A549 (cell line): ENCODE measurements around the gene RCE1.

Experiments used
- CTCF ChIP-seq: fragments of >200 bp; sonication (Bioruptor Twin); formaldehyde crosslinking; IDR thresholded peaks from 3 replicates; pipeline ENCODE4 v1.5.1; 2016
- POLR2A ChIP-seq: IDR thresholded peaks from 2 replicates; pipeline ENCODE4 v1.6.1; 2012; ENCODE audit warnings: mild to moderate bottlenecking, low read length
- ZSCAN20 ChIP-seq: fragments of 250-450 bp; sonication (Bioruptor Pico); IDR thresholded peaks from 2 replicates; pipeline ENCODE4 v1.8.0; 2022; ENCODE audit warnings: mild to moderate bottlenecking, moderate library complexity
- TF ChIP-seq, protein P1 (sequence below): IDR thresholded peaks from 2 replicates; pipeline ENCODE4 v1.6.1; 2012

DNA sequence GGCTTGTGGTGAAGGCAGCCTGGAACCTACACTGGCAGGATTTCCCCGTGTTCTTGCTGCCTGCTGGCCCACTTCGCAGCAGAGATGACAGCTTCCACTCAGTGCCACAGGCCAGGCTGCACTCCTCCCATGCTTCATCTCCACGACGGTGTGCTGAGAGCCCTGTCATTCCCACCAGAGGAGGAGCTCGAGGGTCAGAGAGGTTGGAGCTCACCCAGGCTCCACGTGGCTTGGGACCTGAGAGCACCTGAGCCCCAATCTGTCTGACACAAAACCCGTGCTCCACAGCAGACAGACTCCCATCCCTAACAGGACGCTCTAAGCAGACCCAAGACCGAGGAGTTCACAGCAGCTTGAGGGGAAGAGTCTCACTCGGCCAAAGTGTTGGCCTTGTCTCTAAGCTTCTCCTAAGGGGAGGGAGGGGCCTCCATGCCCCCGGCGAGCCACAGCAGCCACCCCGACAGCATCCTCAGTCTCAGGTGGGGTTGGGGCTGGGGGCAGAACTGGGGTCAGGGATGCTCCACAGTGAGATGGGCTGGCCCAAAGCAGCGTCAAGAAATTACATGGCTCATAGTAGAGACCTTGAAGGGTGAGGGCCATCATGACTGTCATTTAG lies 24.3 kb downstream of the RCE1 start:
- TF ChIP-seq, protein P1, sequence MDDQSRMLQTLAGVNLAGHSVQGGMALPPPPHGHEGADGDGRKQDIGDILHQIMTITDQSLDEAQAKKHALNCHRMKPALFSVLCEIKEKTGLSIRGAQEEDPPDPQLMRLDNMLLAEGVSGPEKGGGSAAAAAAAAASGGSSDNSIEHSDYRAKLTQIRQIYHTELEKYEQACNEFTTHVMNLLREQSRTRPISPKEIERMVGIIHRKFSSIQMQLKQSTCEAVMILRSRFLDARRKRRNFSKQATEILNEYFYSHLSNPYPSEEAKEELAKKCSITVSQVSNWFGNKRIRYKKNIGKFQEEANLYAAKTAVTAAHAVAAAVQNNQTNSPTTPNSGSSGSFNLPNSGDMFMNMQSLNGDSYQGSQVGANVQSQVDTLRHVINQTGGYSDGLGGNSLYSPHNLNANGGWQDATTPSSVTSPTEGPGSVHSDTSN, result no peak
- TF ChIP-seq POLR2A, result no peak
- no peak for TF ChIP-seq ZSCAN20
- no peak for TF ChIP-seq CTCF
